ENCODE results near the gene GMPR.

- TF ChIP-seq CTCF (conservative IDR thresholded peaks at IDR 0.05): no peak
- no peak for TF ChIP-seq EZH2 (IDR thresholded peaks at IDR 0.05; ENCODE audit: low read depth)
Observed at GRCh38 chr6:16278750-16279149, 40.4 kb downstream of the GMPR start.

All from PC-9 (cell line).